Suprapubic skin (tissue), 4 donors: ENCODE results near the gene GSN. TPM values are rescaled to one million over a fixed set of nuclear protein-coding genes. Genes with fewer than 3 reads are reported as not detected.
A peak's percentile ranks its signal among the peaks of the same experiment; 100 is the strongest.

Experiments used
- DNase-seq, 2 donors: peaks; one replicate each; pipeline ENCODE4 v3.0.0-alpha.2; 2019; ENCODE audit warnings: low spot score in 2 of 2
- H3K27ac ChIP-seq: fragments of 200-600 bp; sonication (generic); one replicate; pipeline ENCODE4 v1.5.1; 2019
- H3K27me3 ChIP-seq: fragments of 200-600 bp; sonication (generic); one replicate; pipeline ENCODE4 v1.5.1; 2019
- H3K36me3 ChIP-seq: fragments of 200-600 bp; sonication (generic); one replicate; pipeline ENCODE4 v1.5.1; 2019
- H3K4me1 ChIP-seq: fragments of 200-600 bp; sonication (generic); one replicate; pipeline ENCODE4 v1.5.1; 2019
- H3K4me3 ChIP-seq: fragments of 200-600 bp; sonication (generic); one replicate; pipeline ENCODE4 v1.5.1; 2019; ENCODE audit warnings: mild to moderate bottlenecking
- H3K9me3 ChIP-seq: fragments of 200-600 bp; sonication (generic); one replicate; pipeline ENCODE4 v1.5.1; 2019
- EP300 ChIP-seq: sonication (generic); formaldehyde crosslinking; IDR thresholded peaks from one replicate; pipeline ENCODE4 v1.6.1; 2017; ENCODE audit warnings: antibody characterized with exemption
- POLR2A ChIP-seq, 2 donors: fragments of 450-650 bp; IDR thresholded peaks; one replicate each; pipeline ENCODE4 v1.6.1; 2017; ENCODE audit warnings: antibody characterized with exemption in 2 of 2, mild to moderate bottlenecking in 2 of 2, moderate library complexity in 2 of 2
- POLR2AphosphoS5 ChIP-seq, 3 donors: sonication (generic); formaldehyde crosslinking; IDR thresholded peaks; one replicate each; pipeline ENCODE4 v1.6.1; 2017; ENCODE audit warnings: antibody characterized with exemption in 3 of 3
- WGBS: methylation state at CpG from one replicate; pipeline ENCODE4 v1.1.5; 2018; 5-methylcytosine and 5-hydroxymethylcytosine counted together
- total RNA-seq, 4 donors: library from RNA; depleted of rRNA; stranded (reverse); fragments of >200 nt; gene quantifications; one replicate each; pipeline ENCODE4 v1.1.0, GENCODE V29; 2016
- TF ChIP-seq, protein P1 (sequence below), 2 donors: fragments of 200-600 bp in 1 of 2; fragments of 450-650 bp in 1 of 2; sonication (generic) in 1 of 2; IDR thresholded peaks; one replicate each; pipeline ENCODE4 v1.5.1; 2016 to 2019; ENCODE audit warnings: antibody characterized with exemption in 2 of 2, mild to moderate bottlenecking in 1 of 2, moderate library complexity in 1 of 2

GSN gene
- total RNA-seq, result 100 to 1,000 TPM; 681 to 944 (median 771) TPM

DNA sequence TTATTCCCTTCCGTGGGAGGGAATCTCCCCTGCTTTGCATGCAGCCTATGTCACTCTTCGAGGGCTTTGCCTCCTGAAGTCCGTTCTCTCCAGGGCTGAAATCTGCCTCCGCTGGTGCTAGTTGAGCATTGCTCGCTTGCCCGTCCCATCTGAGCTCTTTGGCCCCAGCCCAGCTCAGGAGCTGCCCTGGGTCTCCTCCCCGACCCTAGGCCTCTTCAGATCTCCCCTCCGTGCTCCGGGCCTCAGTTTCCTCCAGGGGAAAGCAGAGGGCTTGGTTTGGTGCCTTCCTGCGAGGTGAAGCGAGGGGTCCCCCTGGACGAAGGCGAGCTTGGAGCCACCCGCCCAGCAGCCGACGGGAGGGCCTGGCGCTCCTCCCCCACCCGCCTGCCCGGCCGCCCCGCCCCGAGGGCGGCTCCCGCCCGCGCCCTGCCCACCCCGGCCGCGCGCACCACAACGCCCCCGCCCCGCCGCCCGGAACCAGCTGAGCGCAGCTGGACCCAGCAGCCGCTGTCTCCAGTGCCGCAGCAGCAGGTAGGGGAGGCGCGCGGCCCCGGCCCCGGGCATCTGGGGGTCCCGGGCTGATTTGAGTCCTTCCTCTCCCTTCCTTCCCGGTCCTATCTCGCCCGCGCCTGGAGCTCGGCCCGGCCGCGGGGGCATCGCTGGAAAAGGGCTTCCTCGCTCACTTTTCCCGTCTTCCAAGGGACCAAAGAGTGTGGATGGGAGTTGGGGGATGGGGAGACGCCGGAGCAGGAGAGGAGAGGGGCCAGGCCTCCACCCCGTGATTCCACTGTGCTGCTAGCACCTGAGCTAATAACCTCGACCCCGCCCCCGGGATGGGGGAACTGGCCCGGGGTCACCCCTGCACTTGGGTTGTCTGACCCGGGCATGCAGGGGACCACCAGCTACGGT, at the start of gene GSN:
Gene GSN (plus strand): TSS at position 474 of the 909 bp plus-strand sequence. CDS start 33,810 bp downstream, outside the sequence.
- Histone ChIP-seq H3K9me3 (no peaks in the 10 kb centered on the region), H3K4me1 (peaks cover 63% of the 10 kb centered on the region), H3K4me3 (peak within 1 kb of the TSS; percentile 90), H3K27me3 (no peaks in the 10 kb centered on the region), H3K36me3 (no peaks in the 10 kb centered on the region), H3K27ac (peak within 1 kb of the TSS; percentile 91)
- peak; percentile 86 to 88 for DNase-seq
- WGBS, result 2% methylated on average over 11 of the region's 64 CpGs
- TF ChIP-seq EP300 (no peak), POLR2AphosphoS5 (IDR thresholded peaks at IDR 0.05) (peak in 1 of 3 donors; percentile 17), POLR2A (IDR thresholded peaks at IDR 0.05) (no peak)
- TF ChIP-seq, protein P1, sequence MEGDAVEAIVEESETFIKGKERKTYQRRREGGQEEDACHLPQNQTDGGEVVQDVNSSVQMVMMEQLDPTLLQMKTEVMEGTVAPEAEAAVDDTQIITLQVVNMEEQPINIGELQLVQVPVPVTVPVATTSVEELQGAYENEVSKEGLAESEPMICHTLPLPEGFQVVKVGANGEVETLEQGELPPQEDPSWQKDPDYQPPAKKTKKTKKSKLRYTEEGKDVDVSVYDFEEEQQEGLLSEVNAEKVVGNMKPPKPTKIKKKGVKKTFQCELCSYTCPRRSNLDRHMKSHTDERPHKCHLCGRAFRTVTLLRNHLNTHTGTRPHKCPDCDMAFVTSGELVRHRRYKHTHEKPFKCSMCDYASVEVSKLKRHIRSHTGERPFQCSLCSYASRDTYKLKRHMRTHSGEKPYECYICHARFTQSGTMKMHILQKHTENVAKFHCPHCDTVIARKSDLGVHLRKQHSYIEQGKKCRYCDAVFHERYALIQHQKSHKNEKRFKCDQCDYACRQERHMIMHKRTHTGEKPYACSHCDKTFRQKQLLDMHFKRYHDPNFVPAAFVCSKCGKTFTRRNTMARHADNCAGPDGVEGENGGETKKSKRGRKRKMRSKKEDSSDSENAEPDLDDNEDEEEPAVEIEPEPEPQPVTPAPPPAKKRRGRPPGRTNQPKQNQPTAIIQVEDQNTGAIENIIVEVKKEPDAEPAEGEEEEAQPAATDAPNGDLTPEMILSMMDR (IDR thresholded peaks at IDR 0.05), result no peak

DNA sequence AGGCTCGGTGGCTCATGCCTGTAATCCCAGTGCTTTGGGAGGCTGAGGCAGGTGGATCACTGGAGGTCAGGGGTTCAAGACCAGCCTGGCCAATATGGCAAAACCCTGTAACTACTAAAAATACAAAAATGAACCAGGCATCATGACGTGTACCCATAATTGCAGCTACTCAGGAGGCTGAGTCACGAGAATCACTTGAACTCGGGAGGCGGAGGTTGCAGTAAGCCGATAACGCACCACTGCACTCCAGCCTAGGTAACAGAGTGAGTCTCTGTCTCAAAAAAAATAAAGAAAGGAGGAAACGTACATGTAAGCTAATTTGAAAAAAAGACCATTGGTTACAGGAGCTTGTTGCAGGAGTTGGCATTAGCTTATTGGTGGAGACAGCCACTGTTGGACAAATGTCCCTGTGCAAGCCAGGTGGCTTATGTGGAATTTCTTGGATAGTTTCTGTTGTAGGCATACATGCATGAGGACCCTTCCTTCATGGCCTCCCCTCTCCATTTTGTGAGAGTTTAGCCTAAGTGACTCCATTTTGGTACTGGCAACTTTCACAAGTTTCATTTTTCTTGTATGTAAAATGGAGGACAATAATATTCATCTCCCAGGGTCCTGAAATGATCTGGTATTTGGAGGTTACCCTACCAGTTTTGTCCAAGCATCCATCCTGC, 49.5 kb upstream of the GSN start:
- H3K27me3 ChIP-seq, result no peaks in the 10 kb centered on the region
- DNase-seq, result no peak
- TF ChIP-seq, protein P1 (IDR thresholded peaks at IDR 0.05), result no peak
- TF ChIP-seq EP300, result no peak
- H3K27ac ChIP-seq, result no peak overlapping the region
- H3K9me3 ChIP-seq, result no peaks in the 10 kb centered on the region
- no peaks in the 10 kb centered on the region for H3K36me3 ChIP-seq
- WGBS, result 91% methylated on average over 8 of the region's 8 CpGs
- H3K4me3 ChIP-seq, result no peak overlapping the region
- H3K4me1 ChIP-seq, result peaks cover 5% of the 10 kb centered on the region

DNA sequence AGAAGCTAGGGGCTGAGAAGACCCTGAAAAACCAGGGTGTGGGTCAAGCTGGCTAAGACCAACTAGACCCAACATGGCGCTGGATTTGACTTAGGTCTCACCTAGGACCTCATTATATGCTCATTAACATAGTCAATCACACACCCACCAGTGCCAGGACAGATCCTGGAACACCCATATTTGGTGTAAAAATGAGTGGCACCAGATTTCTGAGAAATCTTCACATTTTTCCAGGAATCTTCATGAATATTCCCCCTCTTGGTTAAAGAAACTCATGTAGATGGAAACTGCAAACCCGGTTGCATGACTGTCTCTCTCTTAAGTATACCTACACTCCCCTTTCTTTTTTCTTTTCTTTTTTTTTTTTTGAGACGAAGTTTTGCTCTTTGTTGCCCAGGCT, 48.4 kb upstream of the GSN start:
- 96% methylated on average over 3 of the region's 3 CpGs for WGBS

DNA sequence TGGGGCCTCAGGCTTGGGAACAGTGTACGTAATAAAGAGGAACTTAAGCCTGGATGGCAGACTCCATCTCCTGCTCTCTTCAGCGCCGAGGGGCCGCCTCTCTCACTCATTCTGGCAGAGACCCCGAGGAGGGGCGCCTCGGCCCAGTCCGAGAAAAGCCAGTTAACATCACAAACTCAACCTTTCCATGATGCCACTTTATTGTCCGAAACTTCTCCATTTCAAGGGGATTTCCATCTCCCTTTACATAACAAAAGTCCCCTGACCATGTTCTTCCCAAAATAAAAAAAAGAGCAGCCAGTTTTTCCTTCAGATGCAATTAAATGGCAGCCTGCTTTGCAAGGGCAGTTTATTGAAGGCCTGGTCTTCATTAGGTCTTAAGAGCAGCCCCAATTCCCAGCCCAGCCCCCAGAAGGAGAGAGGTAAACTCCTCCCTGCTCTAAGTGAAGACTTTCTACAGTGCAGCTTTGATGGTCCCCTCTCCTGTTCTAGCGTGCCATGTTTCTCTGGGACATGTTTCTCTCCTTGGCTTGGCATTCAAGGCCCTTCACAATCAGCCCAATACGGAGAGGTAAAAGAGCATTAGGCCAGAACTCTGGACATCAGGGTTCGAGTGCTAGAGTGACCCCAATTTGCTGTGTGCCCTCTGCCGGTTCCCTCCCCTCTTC, 46.8 kb upstream of the GSN start:
- Histone ChIP-seq H3K36me3 (no peaks in the 10 kb centered on the region), H3K9me3 (no peaks in the 10 kb centered on the region), H3K27ac (no peak overlapping the region), H3K4me3 (no peak overlapping the region), H3K4me1 (peaks cover 4% of the 10 kb centered on the region), H3K27me3 (no peaks in the 10 kb centered on the region)
- no peak for TF ChIP-seq POLR2AphosphoS5 (IDR thresholded peaks at IDR 0.05)
- TF ChIP-seq, protein P1 (IDR thresholded peaks at IDR 0.05), result no peak
- TF ChIP-seq EP300, result no peak
- TF ChIP-seq POLR2A (IDR thresholded peaks at IDR 0.05), result no peak
- DNase-seq, result no peak
- 71% methylated on average over 13 of the region's 13 CpGs for WGBS

More for the DNA sequence above, 48.4 kb upstream of the GSN start:
- Histone ChIP-seq H3K27ac (no peak overlapping the region), H3K4me1 (peaks cover 4% of the 10 kb centered on the region), H3K9me3 (no peaks in the 10 kb centered on the region), H3K36me3 (no peaks in the 10 kb centered on the region), H3K27me3 (no peaks in the 10 kb centered on the region), H3K4me3 (no peak overlapping the region)
- no peak for DNase-seq
- no peak for TF ChIP-seq POLR2AphosphoS5 (IDR thresholded peaks at IDR 0.05)
- no peak for TF ChIP-seq POLR2A (IDR thresholded peaks at IDR 0.05)
- TF ChIP-seq, protein P1 (IDR thresholded peaks at IDR 0.05), result no peak
- TF ChIP-seq EP300, result no peak

DNA sequence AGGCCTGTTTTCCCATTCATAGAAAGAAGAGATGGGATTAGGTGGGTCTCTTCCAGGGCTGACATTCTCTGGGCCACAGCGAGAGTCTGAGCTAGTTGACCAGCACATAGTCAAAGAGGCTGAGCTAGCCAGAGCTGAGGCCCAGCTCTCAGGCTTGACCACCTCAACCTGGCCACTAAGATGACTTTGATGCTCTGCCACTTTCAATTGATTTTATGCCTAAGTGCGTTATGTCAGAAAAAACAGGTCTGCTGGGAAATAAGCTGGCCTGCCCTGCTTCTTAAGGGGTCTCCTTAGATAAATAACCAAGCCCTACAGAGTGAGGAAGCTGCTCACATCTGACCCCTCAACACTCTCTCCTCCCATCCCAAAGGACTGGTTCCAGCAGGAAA, 46.3 kb upstream of the GSN start:
- WGBS, result 100% methylated on average over 2 of the region's 2 CpGs
- Histone ChIP-seq H3K9me3 (no peaks in the 10 kb centered on the region), H3K4me1 (peaks cover 4% of the 10 kb centered on the region), H3K27ac (no peak overlapping the region), H3K27me3 (no peaks in the 10 kb centered on the region), H3K4me3 (no peak overlapping the region), H3K36me3 (no peaks in the 10 kb centered on the region)
- no peak for DNase-seq
- TF ChIP-seq, protein P1 (IDR thresholded peaks at IDR 0.05), result no peak
- TF ChIP-seq EP300 (no peak), POLR2A (IDR thresholded peaks at IDR 0.05) (no peak), POLR2AphosphoS5 (IDR thresholded peaks at IDR 0.05) (no peak)
